Mesendoderm (in vitro differentiated cells): ENCODE data around the gene TMEM270.

Source experiments
- DNase-seq: peaks from one replicate; pipeline ENCODE4 v3.0.0; 2013
- H2AK5ac ChIP-seq: 2 replicates; pipeline ENCODE4 v1.6.1; 2013; ENCODE audit warnings: low read length, inconsistent platforms
- H2BK120ac ChIP-seq: 2 replicates; pipeline ENCODE4 v1.6.1; 2013; ENCODE audit warnings: low read depth, mild to moderate bottlenecking, low read length, moderate library complexity, mixed read lengths
- H2BK15ac ChIP-seq: replicated peaks from 2 replicates; pipeline ENCODE4 v1.6.1; 2013; ENCODE audit warnings: low read depth, mild to moderate bottlenecking, moderate library complexity
- H2BK5ac ChIP-seq: 2 replicates; pipeline ENCODE4 v1.6.1; 2013; ENCODE audit warnings: low read length, inconsistent platforms
- H3K18ac ChIP-seq: 2 replicates; pipeline ENCODE4 v1.6.1; 2013; ENCODE audit warnings: mild to moderate bottlenecking, low read length, mixed read lengths
- H3K23ac ChIP-seq: one replicate; pipeline ENCODE4 v1.6.1; 2013; ENCODE audit warnings: low read length
- H3K27ac ChIP-seq: 2 replicates; pipeline ENCODE4 v1.5.1; 2013; ENCODE audit warnings: low read depth, mild to moderate bottlenecking, inconsistent platforms, low read length, moderate library complexity
- H3K27me3 ChIP-seq: 2 replicates; pipeline ENCODE4 v1.6.1; 2013; ENCODE audit warnings: low read length, control low read depth, mild to moderate bottlenecking, inconsistent platforms; ENCODE audit not compliant: insufficient read depth, poor library complexity
- H3K36me3 ChIP-seq: 2 replicates; pipeline ENCODE4 v1.6.1; 2013; ENCODE audit warnings: low read length, inconsistent platforms; ENCODE audit not compliant: control insufficient read depth, insufficient read depth
- H3K4ac ChIP-seq: one replicate; pipeline ENCODE4 v1.6.1; 2013; ENCODE audit warnings: low read depth, mild to moderate bottlenecking, low read length, moderate library complexity
- H3K4me1 ChIP-seq: 2 replicates; pipeline ENCODE4 v1.6.1; 2013; ENCODE audit warnings: low read depth, low read length, inconsistent platforms; ENCODE audit not compliant: control insufficient read depth
- H3K4me2 ChIP-seq: 2 replicates; pipeline ENCODE4 v1.6.1; 2013; ENCODE audit warnings: low read length
- H3K4me3 ChIP-seq: 2 replicates; pipeline ENCODE4 v1.5.1; 2013; ENCODE audit warnings: mild to moderate bottlenecking, low read length
- H3K56ac ChIP-seq: one replicate; pipeline ENCODE4 v1.6.1; 2013; ENCODE audit warnings: low read length
- H3K79me1 ChIP-seq: 2 replicates; pipeline ENCODE4 v1.6.1; 2013; ENCODE audit warnings: low read length, inconsistent platforms
- H3K79me2 ChIP-seq: 2 replicates; pipeline ENCODE4 v1.6.1; 2013; ENCODE audit warnings: mild to moderate bottlenecking, low read length; ENCODE audit not compliant: control insufficient read depth, insufficient read depth
- H3K9ac ChIP-seq: 2 replicates; pipeline ENCODE4 v1.6.1; 2013; ENCODE audit warnings: low read length, inconsistent platforms
- H4K5ac ChIP-seq: one replicate; pipeline ENCODE4 v1.6.1; 2013; ENCODE audit warnings: low read length
- H4K8ac ChIP-seq: one replicate; pipeline ENCODE4 v1.6.1; 2013; ENCODE audit warnings: low read depth, mild to moderate bottlenecking, control low read depth, low read length, moderate library complexity
- WGBS: extraction: QIAGEN DNeasy Blood & Tissue Kit; methylation state at CpG from one replicate; pipeline ENCODE4 v1.1.7; 2013; ENCODE audit warnings: low lambda C conversion rate, missing lambda C conversion rate; ENCODE audit not compliant: insufficient coverage; ENCODE audit errors: extremely low coverage; 5-methylcytosine and 5-hydroxymethylcytosine counted together

TMEM270 gene

DNA sequence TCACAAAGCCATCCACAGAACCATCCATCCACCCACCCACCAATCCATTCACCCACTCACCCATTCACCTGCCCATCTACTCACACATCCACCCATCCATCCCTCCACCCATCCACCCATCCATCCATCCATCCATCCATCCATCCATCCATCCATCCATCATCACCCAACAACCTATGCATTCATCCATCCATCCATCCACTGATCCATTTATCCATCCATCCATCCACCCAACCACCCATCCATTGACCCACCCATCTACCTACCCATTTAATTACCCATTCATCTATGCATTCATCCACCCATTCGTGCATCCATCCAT is 5.4 kb downstream of the TMEM270 start:
- DNase-seq = no peak
- Histone ChIP-seq H3K79me1 (no peaks in the 10 kb centered on the region), H2BK120ac (no peak overlapping the region), H3K4me2 (no peak overlapping the region), H3K23ac (no peak overlapping the region), H2AK5ac (no peak overlapping the region), H3K56ac (no peak overlapping the region), H3K18ac (no peak overlapping the region), H3K36me3 (no peaks in the 10 kb centered on the region), H4K8ac (no peak overlapping the region), H3K27me3 (no peaks in the 10 kb centered on the region), H2BK15ac (no peak overlapping the region), H3K27ac (no peak overlapping the region), H3K4ac (no peak overlapping the region), H3K9ac (no peak overlapping the region), H3K4me3 (no peak overlapping the region), H4K5ac (no peak overlapping the region), H3K4me1 (peaks cover 4% of the 10 kb centered on the region), H2BK5ac (no peak overlapping the region), H3K79me2 (no peaks in the 10 kb centered on the region)
- no CpG with 5 or more reads among the region's 1 CpG for WGBS

DNA sequence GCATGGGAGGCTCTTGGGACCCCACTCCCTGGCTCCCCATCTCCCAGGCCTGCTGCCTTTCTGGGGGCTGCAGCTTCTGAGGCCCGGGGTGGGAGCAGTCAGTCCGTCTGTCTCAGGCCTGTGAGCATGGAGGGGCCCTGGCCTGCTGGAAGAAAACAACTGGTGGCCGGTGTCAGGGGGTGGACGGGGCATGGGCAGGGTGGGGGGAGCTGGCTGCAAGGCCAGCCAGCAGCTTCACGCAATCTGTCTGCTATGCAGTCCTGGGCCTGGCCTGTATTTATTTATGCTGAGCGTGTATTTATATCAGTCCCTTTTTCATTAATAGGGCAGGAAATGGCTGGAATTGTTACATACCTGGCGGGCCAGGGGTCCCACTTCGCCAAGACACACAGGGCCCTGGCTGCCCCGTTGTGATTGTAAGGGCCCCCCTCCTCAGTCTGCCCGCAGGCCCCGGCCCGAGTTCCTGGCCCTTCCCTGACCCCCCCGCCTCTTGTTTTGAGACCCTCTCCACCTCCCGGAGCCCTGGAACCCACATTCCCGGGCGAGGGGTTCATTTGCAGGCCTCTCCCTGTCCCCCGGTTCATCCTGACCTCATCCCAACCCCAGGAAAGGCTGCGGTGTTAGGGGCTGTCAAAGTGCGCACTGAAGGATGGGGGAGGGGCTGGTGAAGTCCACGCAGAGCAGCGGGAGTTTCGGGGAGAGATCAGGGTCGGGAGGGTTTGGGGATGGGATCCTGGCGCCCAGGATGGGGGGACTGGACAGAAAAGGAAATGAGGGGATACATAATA is 8.2 kb downstream of the TMEM270 start:
- no peak overlapping the region for H4K8ac ChIP-seq
- peak overlapping the region; percentile 25 for H3K56ac ChIP-seq
- no peak for DNase-seq

DNA sequence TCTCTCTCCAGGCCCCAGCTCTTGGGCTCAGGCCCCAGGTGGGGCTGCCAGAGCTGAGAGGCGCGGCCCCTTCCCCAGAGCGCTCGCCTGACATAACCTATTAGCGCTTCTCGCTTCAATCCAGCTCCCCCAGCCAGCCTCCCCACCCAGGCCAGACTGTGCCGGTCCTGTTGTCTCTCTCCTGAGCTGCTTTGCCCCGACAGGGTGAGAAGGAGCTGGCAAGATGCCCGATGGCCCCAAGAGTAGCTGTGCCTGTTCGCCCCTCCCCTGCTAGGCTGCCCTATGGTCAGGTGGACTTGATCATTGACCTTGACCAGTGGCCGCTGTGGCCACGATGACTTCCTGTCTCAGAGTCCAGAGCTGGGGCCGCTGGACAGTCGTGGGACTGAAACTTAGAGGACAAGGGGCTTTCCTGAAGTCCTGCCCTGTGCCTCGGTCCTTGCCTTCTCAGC is 9.1 kb downstream of the TMEM270 start:
- no peaks in the 10 kb centered on the region for H3K36me3 ChIP-seq
- no peak overlapping the region for H3K4me2 ChIP-seq
- H2AK5ac ChIP-seq = no peak overlapping the region
- no peak overlapping the region for H2BK120ac ChIP-seq
- peaks cover 4% of the 10 kb centered on the region for H3K4me1 ChIP-seq
- no peak overlapping the region for H3K23ac ChIP-seq
- H4K5ac ChIP-seq = no peak overlapping the region
- no peak for DNase-seq
- H3K27me3 ChIP-seq = no peaks in the 10 kb centered on the region
- H3K4ac ChIP-seq = no peak overlapping the region
- no peak overlapping the region for H3K27ac ChIP-seq
- H3K79me1 ChIP-seq = no peaks in the 10 kb centered on the region
- H3K9ac ChIP-seq = no peak overlapping the region
- WGBS = no CpG with 5 or more reads among the region's 15 CpGs
- H3K56ac ChIP-seq = peak overlapping the region; percentile 44
- no peak overlapping the region for H2BK15ac ChIP-seq
- H2BK5ac ChIP-seq = no peak overlapping the region
- no peak overlapping the region for H3K18ac ChIP-seq
- no peak overlapping the region for H3K4me3 ChIP-seq
- H4K8ac ChIP-seq = no peak overlapping the region
- no peaks in the 10 kb centered on the region for H3K79me2 ChIP-seq

More for the DNA sequence above, 8.2 kb downstream of the TMEM270 start:
- Histone ChIP-seq H3K4me2 (no peak overlapping the region), H3K9ac (no peak overlapping the region), H3K4me1 (peaks cover 4% of the 10 kb centered on the region), H3K23ac (no peak overlapping the region), H2AK5ac (no peak overlapping the region), H4K5ac (no peak overlapping the region), H2BK120ac (no peak overlapping the region), H3K79me1 (no peaks in the 10 kb centered on the region), H3K27me3 (no peaks in the 10 kb centered on the region), H3K4me3 (no peak overlapping the region), H3K27ac (no peak overlapping the region), H2BK15ac (no peak overlapping the region), H3K4ac (no peak overlapping the region), H2BK5ac (no peak overlapping the region), H3K18ac (no peak overlapping the region), H3K36me3 (no peaks in the 10 kb centered on the region), H3K79me2 (no peaks in the 10 kb centered on the region)
- WGBS = no CpG with 5 or more reads among the region's 24 CpGs

DNA sequence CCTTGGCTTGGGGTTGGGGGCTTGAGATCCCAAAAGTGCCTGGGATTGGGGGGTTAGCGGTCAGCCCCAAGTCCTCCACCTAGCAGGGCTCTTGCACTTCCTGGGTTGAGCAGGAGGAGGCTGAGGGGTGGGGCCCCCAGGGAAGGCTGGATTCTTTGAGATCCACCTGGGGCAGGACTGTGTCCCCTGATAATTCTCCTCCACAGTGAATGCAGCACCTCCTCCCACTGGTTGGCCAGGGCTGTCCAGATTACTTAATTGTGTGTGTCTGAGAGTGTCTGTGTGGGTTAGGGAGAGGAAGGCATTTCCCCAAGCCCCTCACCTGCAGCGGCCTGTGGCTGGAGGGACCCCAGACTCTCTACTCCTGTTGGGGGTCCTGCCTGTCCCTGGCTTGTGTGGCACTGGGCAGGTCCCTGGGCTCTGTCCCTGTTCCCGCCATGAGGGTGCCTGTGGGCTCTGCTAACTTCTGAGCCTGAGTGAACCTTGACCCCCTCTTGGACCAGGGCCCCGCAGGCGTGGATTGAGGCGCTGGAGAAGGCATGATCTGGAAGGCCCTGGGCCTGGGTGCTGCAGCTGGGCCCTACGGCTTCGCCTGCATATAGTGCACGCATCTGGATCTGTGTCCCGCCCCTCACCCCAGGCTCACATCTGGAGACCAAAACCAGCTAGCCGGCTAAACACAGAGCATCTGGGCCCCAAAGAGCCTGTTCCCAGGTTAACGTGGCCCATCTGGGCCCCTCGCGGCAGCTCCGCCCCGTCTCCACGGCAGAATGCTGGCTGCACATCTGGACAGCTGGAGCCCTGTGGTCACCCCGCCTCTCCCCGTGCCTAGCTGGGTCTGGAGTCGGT is 10.4 kb downstream of the TMEM270 start:
- no peak overlapping the region for H2BK15ac ChIP-seq
- no peak overlapping the region for H3K56ac ChIP-seq

DNA sequence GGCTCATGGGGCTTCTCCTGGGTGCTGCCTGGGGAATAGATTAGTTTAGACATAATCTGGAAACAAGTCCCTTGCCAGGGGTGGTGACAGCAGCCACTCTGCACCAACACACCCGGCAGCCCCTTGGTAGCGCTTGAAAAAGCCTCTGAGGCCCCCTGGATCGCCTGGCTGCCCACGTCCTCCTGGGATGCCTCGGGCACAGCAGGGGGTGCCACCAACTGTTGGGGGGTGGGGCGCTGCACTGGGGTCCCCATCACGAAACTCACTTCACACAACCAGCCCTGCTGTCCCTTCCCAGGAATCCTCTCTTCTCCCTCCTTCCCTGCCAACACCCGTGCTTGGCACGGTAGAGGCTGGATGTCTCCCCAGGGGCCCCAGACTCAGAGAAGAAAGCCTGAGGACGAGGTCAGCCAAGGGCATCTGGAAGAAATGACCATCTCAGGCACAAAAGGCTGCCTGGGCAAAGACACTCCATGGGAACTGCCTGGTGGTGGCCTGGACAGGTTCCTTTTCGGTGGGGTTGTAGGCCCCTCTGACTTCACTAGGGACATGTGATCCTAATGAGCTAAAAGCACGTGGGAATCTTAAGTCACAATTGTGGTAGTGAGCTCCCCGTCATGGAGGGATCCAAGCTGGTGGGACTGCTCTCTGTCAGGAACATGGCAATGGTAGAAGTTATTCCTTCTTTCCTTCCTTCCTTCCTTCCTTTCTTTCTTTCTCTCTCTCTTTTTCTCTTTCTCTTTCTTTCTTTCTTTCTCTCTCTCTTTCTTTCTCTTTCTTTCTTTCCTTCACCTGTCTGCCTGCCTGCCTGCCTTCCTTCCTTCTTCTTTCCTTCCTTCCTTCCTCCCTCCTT is 11.3 kb downstream of the TMEM270 start:
- no peak overlapping the region for H2AK5ac ChIP-seq
- no peak overlapping the region for H3K56ac ChIP-seq
- no peak overlapping the region for H4K5ac ChIP-seq
- H2BK15ac ChIP-seq = no peak overlapping the region
- no peak overlapping the region for H3K4me3 ChIP-seq
- no peak overlapping the region for H2BK5ac ChIP-seq
- no peak overlapping the region for H3K9ac ChIP-seq
- H2BK120ac ChIP-seq = no peak overlapping the region
- no peaks in the 10 kb centered on the region for H3K36me3 ChIP-seq
- no peak overlapping the region for H3K4ac ChIP-seq
- DNase-seq = no peak
- WGBS = no CpG with 5 or more reads among the region's 13 CpGs
- H4K8ac ChIP-seq = no peak overlapping the region
- no peaks in the 10 kb centered on the region for H3K79me1 ChIP-seq
- no peak overlapping the region for H3K4me2 ChIP-seq
- H3K27me3 ChIP-seq = no peaks in the 10 kb centered on the region
- peaks cover 4% of the 10 kb centered on the region for H3K4me1 ChIP-seq
- H3K23ac ChIP-seq = no peak overlapping the region
- H3K27ac ChIP-seq = no peak overlapping the region
- no peak overlapping the region for H3K18ac ChIP-seq
- H3K79me2 ChIP-seq = no peaks in the 10 kb centered on the region

More for the DNA sequence above, 10.4 kb downstream of the TMEM270 start:
- no peak overlapping the region for H3K4me2 ChIP-seq
- peaks cover 4% of the 10 kb centered on the region for H3K4me1 ChIP-seq
- H3K79me1 ChIP-seq = no peaks in the 10 kb centered on the region
- no peak overlapping the region for H3K18ac ChIP-seq
- H3K36me3 ChIP-seq = no peaks in the 10 kb centered on the region
- no peak overlapping the region for H3K4ac ChIP-seq
- H3K9ac ChIP-seq = no peak overlapping the region
- H2BK120ac ChIP-seq = no peak overlapping the region
- no peak overlapping the region for H4K8ac ChIP-seq
- WGBS = no CpG with 5 or more reads among the region's 20 CpGs
- DNase-seq = no peak
- H3K27me3 ChIP-seq = no peaks in the 10 kb centered on the region
- H2AK5ac ChIP-seq = no peak overlapping the region
- no peaks in the 10 kb centered on the region for H3K79me2 ChIP-seq
- H3K27ac ChIP-seq = no peak overlapping the region
- no peak overlapping the region for H3K4me3 ChIP-seq
- no peak overlapping the region for H4K5ac ChIP-seq
- no peak overlapping the region for H2BK5ac ChIP-seq
- H3K23ac ChIP-seq = no peak overlapping the region
